ENCODE data around the gene S100A4. TPM values are rescaled to one million over a fixed set of nuclear protein-coding genes. Genes with fewer than 3 reads are reported as not detected.

Gene S100A4
- polyA plus RNA-seq, 1 experiment = 797 TPM

- ChIA-PET POLR2A (no interaction called here), CTCF (interaction anchor here (0.6 to 11.1 kb wide), 10 partner anchors 9 to 817 kb away, joined by 3 to 223 read pairs (median 6); partner anchors contain the start of gene ATP8B2)
- Histone ChIP-seq H3K36me3 (ENCODE audit: control insufficient read depth, insufficient read depth, low read length) (no peaks in the 10 kb centered on the region), H3K27me3 (ENCODE audit: control insufficient read depth, insufficient read depth, low read length) (no peaks in the 10 kb centered on the region), H3K4me3 (ENCODE audit: low read depth, low read length) (no peak overlapping the region)
- DNase-seq (ENCODE audit: low read depth) = no peak
- TF ChIP-seq CTCF (IDR thresholded peaks at IDR 0.05; ENCODE audit: insufficient read depth, low read depth, low read length) = no peak
Measured at GRCh38 chr1:153507926-153508583, 37.6 kb downstream of the S100A4 start.

GRCh38 chr1:153506831-153507413 is 38.7 kb downstream of the S100A4 start:
- no peak for TF ChIP-seq CTCF (IDR thresholded peaks at IDR 0.05; ENCODE audit: insufficient read depth, low read depth, low read length)
- H3K36me3 ChIP-seq (ENCODE audit: control insufficient read depth, insufficient read depth, low read length) = no peaks in the 10 kb centered on the region
- peak; percentile 70 for DNase-seq (ENCODE audit: low read depth)
- no peak overlapping the region for H3K4me3 ChIP-seq (ENCODE audit: low read depth, low read length)
- CTCF ChIA-PET = interaction anchor here (0.6 to 11.1 kb wide), 8 partner anchors 12 to 154 kb away, joined by 3 to 223 read pairs (median 4); partner anchors contain the start of gene S100A13
- peaks cover 1% of the 10 kb centered on the region; the same call in 1 of the 2 replicates for H3K27me3 ChIP-seq (ENCODE audit: control insufficient read depth, insufficient read depth, low read length)
- POLR2A ChIA-PET = no interaction called here

- ChIA-PET CTCF (interaction anchor here (0.8 to 11.1 kb wide), 7 partner anchors 12 to 153 kb away, joined by 3 to 223 read pairs (median 4); partner anchors contain the start of gene S100A13), POLR2A (no interaction called here)
- TF ChIP-seq CTCF (IDR thresholded peaks at IDR 0.05; ENCODE audit: insufficient read depth, low read depth, low read length) = no peak
- H3K27me3 ChIP-seq (ENCODE audit: control insufficient read depth, insufficient read depth, low read length) = peaks cover 1% of the 10 kb centered on the region; the same call in 1 of the 2 replicates
- H3K36me3 ChIP-seq (ENCODE audit: control insufficient read depth, insufficient read depth, low read length) = no peaks in the 10 kb centered on the region
- DNase-seq (ENCODE audit: low read depth) = no peak
- no peak overlapping the region for H3K4me3 ChIP-seq (ENCODE audit: low read depth, low read length)
Measured at GRCh38 chr1:153506386-153506785, 39.2 kb downstream of the S100A4 start.

GRCh38 chr1:153505576-153505975 is 40.0 kb downstream of the S100A4 start:
- DNase-seq (ENCODE audit: low read depth) = no peak
- Histone ChIP-seq H3K36me3 (ENCODE audit: control insufficient read depth, insufficient read depth, low read length) (no peaks in the 10 kb centered on the region), H3K4me3 (ENCODE audit: low read depth, low read length) (no peak overlapping the region), H3K27me3 (ENCODE audit: control insufficient read depth, insufficient read depth, low read length) (peaks cover 1% of the 10 kb centered on the region; the same call in 1 of the 2 replicates)
- TF ChIP-seq CTCF (IDR thresholded peaks at IDR 0.05; ENCODE audit: insufficient read depth, low read depth, low read length) = no peak
- CTCF ChIA-PET = interaction anchor here (2.7 to 9.0 kb wide), 2 partner anchors 11 to 67 kb away, joined by 7 to 67 read pairs; no protein-coding TSS in a partner anchor
- POLR2A ChIA-PET = no interaction called here

GRCh38 chr1:153503766-153504165 is 41.8 kb downstream of the S100A4 start:
- Histone ChIP-seq H3K4me3 (ENCODE audit: low read depth, low read length) (no peak overlapping the region), H3K36me3 (ENCODE audit: control insufficient read depth, insufficient read depth, low read length) (no peaks in the 10 kb centered on the region), H3K27me3 (ENCODE audit: control insufficient read depth, insufficient read depth, low read length) (peaks cover 9% of the 10 kb centered on the region)
- no peak for TF ChIP-seq CTCF (IDR thresholded peaks at IDR 0.05; ENCODE audit: insufficient read depth, low read depth, low read length)
- DNase-seq (ENCODE audit: low read depth) = no peak
- ChIA-PET POLR2A (no interaction called here), CTCF (interaction anchor here (2.7 to 18.6 kb wide), 3 partner anchors 9 to 149 kb away, joined by 7 to 404 read pairs (median 67); partner anchors contain the start of genes PGLYRP4 and S100A9)
